AG09319 (cell line): ENCODE results near the gene NHSL2.

Experiments
- DNase-seq: peaks from one replicate; pipeline ENCODE4 v3.0.0-alpha.2; 2010; ENCODE audit warnings: low read depth; ENCODE audit errors: extremely low read depth
- CTCF ChIP-seq: IDR thresholded peaks from 2 replicates; pipeline ENCODE4 v1.5.1; 2011; ENCODE audit warnings: low read depth, mild to moderate bottlenecking, inconsistent platforms, low read length, moderate library complexity

The NHSL2 gene

GRCh38 chrX:72071213-72071612, 160.6 kb downstream of the NHSL2 start:
- no peak for TF ChIP-seq CTCF
- no peak for DNase-seq

- TF ChIP-seq CTCF, result no peak
- DNase-seq, result no peak
Observed at GRCh38 chrX:72073633-72074032, 163.0 kb downstream of the NHSL2 start.

- no peak for TF ChIP-seq CTCF
- DNase-seq, result no peak
Observed at GRCh38 chrX:72078411-72078810, 167.8 kb downstream of the NHSL2 start.

DNA sequence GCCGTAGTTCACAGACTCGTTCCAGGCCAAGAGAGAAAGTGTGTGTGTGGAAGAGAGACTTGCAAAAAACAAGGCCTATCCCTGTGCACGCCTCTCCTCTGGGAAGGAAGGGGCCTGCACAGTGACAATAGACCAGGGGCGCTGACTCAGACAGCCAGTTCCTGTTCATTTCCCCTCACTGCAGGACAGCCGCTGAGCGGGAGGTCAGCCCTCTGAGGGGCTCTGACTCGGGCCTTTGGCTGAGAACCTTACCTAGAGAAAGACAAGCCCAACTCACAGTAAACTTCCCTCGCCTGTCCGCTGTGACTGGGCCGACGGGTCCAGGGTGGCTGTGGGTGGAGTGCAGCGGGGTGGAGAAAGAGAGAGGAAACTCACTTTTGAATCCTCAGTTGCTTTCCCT, 169.0 kb downstream of the NHSL2 start:
- no peak for DNase-seq
- no peak for TF ChIP-seq CTCF

- DNase-seq, result no peak
- TF ChIP-seq CTCF, result no peak
Observed at GRCh38 chrX:72080150-72080549, 169.5 kb downstream of the NHSL2 start.

DNA sequence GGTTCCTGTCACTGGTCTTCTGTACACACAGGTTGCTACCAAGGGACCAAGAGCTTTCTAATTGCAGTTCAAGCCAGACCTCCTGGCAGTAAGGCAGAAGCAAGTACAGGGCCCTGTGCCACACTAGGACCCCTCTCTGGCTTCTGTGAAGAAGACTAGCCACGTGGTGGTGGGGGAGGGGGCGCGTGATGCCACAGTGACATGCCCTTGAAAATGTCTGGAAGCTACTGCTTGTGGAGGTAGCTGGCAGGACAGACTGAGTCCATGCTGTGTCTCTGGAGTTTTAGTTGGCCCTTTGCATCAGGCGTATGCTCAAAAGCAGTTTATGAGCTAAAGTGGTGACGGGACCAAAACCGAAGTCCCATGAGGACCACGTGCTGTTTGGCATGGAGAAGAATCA, 170.2 kb downstream of the NHSL2 start:
- no peak for TF ChIP-seq CTCF
- DNase-seq, result no peak

DNA sequence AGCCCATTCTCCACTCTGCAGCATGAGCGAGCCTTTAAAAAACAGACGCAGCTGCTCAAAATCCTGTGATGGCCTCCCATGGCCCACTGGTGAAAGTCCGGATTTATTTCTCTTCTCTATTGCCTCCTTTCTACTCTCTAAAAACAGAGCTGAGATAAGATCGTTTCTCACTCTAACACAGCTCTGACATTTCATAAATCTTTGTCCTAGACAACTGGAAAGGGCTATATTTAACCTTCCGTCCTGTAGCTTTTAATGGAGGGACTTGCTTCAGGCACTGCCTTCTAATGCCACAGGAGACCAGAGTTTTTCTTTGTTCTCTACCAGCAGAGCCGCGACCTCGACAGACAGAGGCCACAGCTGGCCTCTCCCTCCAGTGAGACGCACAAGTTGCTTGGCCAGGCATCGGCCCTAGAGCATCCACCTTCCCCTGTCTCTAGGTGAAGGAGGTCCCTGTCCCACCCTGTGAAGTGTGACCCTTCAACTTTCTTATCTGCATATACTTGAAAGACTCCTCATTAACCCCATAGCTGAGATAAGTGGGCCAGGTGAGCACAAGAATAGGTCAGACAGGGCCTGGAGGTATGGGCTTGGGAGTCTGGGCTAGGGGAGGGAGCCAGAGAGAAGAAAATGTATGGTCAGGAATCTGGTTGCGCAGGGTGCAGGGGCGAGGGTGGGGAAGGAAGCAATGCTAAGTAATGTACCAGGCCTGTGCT, 171.1 kb downstream of the NHSL2 start:
- no peak for DNase-seq
- TF ChIP-seq CTCF, result no peak
